Rectal smooth muscle tissue (tissue), 1 donor: ENCODE results near the gene RAD51B.

Experiments used
- H3K27ac ChIP-seq: one replicate; pipeline ENCODE4 v1.7.0; 2013; ENCODE audit warnings: low read depth, low read length, inconsistent platforms
- H3K27me3 ChIP-seq: one replicate; pipeline ENCODE4 v1.7.0; 2013; ENCODE audit warnings: low read length; ENCODE audit not compliant: control insufficient read depth, insufficient read depth
- H3K36me3 ChIP-seq: one replicate; pipeline ENCODE4 v1.7.0; 2013; ENCODE audit warnings: low read length; ENCODE audit not compliant: control insufficient read depth, insufficient read depth
- H3K4me1 ChIP-seq: one replicate; pipeline ENCODE4 v1.7.0; 2013; ENCODE audit warnings: low read length; ENCODE audit not compliant: control insufficient read depth, insufficient read depth
- H3K4me3 ChIP-seq: one replicate; pipeline ENCODE4 v1.7.0; 2013; ENCODE audit warnings: low read length
- H3K9ac ChIP-seq: one replicate; pipeline ENCODE4 v1.7.0; 2013; ENCODE audit warnings: low read length

Gene RAD51B

DNA sequence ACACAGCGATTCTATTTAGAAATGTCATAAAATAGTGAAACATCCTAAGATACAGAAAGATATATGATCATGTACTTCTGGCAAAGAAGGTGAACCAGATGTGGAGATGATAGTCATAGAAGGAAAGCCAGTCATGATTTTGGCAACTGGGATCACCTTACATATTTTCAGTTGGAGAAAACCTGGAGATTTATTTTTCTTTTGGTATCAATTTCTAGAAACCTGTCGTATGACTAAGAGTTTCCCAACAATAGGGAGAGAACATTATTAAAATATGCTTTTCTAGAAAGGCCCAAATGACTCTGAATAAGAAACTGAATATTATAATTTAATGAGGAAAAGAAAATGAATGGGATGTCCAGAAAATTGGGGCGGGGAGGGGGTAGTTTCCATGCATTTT lies 576.9 kb downstream of the RAD51B start:
- Histone ChIP-seq H3K27me3 (no peaks in the 10 kb centered on the region), H3K27ac (peak overlapping the region; percentile 5), H3K36me3 (no peaks in the 10 kb centered on the region), H3K4me1 (peaks cover 58% of the 10 kb centered on the region), H3K9ac (no peak overlapping the region), H3K4me3 (no peak overlapping the region)

DNA sequence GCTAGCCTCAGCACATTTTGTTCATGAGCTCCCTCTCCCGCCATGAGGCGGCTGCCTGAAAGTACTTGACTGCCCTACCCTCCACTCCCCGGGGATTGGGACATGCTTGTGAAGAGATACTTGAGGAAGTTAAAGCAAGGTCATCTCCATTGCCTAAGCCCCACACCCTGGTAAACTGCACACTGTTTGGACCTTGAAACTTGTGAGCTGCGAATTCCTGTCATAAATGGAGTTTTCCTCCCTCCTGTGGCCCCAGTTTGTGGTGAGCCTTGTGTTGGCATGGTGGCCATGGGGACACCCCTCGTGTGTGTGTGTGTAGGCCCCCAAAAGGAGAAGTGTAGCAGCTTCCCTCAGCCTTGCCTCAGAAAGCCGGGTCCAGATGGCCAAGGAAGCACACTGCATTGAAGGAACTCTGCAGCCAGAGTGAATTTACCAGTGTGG lies 577.8 kb downstream of the RAD51B start:
- Histone ChIP-seq H3K27me3 (no peaks in the 10 kb centered on the region), H3K36me3 (no peaks in the 10 kb centered on the region), H3K4me1 (peaks cover 52% of the 10 kb centered on the region), H3K4me3 (no peak overlapping the region), H3K9ac (no peak overlapping the region), H3K27ac (peak overlapping the region; percentile 74)

DNA sequence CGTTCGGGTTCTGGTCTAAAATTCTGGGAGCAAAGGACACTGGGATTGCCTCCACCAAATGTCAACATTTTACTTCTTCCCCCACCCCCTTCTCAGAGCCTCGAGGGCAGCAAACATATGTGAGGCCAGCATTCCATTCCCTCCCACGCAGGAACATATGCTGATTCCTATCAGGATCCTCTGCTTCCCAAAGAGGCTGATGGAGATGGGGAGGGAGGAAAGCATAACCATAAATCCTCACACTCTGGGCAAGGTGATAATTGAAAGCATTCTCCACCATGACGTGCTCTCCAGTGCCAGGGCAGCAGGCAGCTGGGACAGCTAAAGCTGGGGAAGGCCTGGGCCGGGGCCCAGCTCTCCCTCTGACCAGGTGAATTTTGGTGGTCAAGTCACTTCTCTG lies 578.2 kb downstream of the RAD51B start:
- Histone ChIP-seq H3K27me3 (no peaks in the 10 kb centered on the region), H3K9ac (no peak overlapping the region), H3K4me3 (no peak overlapping the region), H3K4me1 (peaks cover 48% of the 10 kb centered on the region), H3K36me3 (no peaks in the 10 kb centered on the region), H3K27ac (peak overlapping the region; percentile 74)

DNA sequence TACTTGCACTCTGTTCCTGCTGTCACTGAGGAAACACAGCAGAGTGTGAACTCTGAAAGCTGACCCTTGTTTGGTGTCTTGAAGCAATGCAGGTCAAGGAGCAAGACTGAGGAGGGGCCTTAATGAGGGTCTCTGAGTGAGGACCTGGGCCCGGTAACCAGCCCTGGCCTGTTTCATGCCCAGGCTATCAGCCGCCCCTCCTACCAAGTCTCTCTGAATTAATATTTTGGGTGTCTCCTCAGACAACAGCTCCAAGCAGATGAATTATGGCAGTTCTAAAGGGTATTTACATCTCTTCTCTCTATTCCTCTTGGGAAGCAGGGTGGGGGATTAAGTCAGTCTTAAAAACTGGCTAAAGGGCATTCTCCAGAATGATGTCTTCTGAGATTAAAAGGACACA lies 578.8 kb downstream of the RAD51B start:
- peaks cover 46% of the 10 kb centered on the region for H3K4me1 ChIP-seq
- H3K4me3 ChIP-seq: no peak overlapping the region
- peak overlapping the region; percentile 74 for H3K27ac ChIP-seq
- no peak overlapping the region for H3K9ac ChIP-seq
- H3K27me3 ChIP-seq: no peaks in the 10 kb centered on the region
- H3K36me3 ChIP-seq: no peaks in the 10 kb centered on the region

DNA sequence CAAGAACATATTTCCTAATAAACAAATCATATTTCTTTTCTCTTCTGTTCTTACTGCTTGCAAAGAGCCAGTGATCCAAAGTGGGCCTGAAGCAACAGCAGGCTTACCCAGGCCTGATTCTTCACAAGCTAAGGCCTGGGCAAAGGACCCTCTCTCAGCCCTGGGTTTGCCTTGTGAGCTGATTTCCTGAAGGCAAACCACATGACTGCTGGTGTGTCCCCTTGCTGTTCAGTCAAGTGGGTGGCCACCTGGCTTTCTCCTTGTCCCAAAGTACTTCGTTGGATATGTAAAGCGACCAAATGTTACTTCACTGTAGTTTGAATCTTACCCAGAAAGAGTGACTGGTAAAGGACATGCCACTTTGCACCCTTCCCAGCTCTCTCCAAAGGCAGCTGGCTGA lies 580.4 kb downstream of the RAD51B start:
- Histone ChIP-seq H3K27me3 (no peaks in the 10 kb centered on the region), H3K27ac (peak overlapping the region; percentile 64), H3K9ac (no peak overlapping the region), H3K4me1 (peaks cover 39% of the 10 kb centered on the region), H3K4me3 (no peak overlapping the region), H3K36me3 (no peaks in the 10 kb centered on the region)

DNA sequence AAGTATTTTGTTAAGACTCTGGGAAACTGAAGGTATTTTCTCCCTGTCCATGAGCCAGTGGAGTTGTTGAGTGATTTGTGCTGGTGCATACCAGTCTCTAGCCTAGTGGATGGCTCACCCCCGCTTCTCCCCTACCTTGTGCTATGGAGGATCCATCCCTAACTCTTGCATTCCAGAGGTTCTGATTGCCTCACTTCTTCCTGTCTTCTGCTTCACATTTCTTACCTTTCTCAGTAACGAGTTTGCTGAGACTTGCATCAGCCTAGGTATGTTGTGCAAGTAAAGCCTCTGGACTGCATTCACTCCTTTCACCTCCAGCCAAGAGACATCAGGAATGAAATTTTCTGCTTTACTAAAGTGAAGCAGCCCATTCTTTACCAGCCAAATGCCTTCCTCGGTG lies 581.7 kb downstream of the RAD51B start:
- H3K27me3 ChIP-seq: no peaks in the 10 kb centered on the region
- H3K27ac ChIP-seq: no peak overlapping the region
- H3K9ac ChIP-seq: no peak overlapping the region
- H3K36me3 ChIP-seq: no peaks in the 10 kb centered on the region
- peaks cover 32% of the 10 kb centered on the region for H3K4me1 ChIP-seq
- H3K4me3 ChIP-seq: no peak overlapping the region

DNA sequence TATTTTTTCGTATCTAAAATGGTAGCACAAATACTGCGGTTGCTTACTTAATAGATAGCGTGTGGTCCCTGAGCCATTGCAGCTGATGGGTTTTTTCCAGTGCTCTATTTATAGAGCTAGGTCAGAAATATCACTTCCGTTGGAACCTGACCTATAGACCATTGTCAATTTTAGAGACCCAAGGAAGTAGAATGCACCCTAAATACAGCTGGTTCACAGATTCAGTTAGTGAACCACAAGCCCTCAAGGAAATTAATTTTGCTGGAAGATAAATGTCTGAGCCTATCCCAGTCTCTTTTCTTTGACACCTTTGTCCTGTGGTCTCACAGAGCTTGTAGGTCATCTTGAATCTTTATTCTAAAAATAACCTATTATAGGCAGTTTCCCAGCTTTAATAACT lies 582.3 kb downstream of the RAD51B start:
- Histone ChIP-seq H3K27ac (no peak overlapping the region), H3K27me3 (no peaks in the 10 kb centered on the region), H3K4me3 (no peak overlapping the region), H3K4me1 (peaks cover 32% of the 10 kb centered on the region), H3K36me3 (no peaks in the 10 kb centered on the region), H3K9ac (no peak overlapping the region)

DNA sequence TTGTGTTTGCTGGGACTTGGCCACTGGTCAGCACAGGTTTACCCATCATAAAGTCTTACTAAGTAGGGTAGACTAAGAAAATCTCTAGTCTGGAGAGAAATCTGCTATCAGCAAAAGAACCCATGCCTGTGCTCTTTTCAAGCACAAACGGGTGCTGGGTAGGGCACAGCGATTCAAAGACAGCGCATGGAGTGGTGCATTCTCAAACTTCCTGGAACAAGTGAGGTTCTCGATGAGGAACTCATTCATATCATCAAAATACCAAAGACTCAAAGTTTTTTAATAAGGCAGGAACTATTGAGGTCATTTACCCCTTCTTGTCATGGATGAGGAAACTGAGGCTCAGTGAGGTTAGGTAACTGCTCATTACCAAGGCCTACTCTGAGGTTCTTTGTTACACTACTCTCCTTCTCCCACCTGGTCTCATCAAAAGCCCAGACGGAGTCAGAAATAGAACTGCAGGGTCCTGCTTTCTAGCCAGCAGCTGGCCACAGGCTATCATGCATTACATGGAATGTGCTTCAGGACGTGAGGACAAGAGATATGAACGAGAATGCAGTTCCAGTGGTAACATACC lies 583.0 kb downstream of the RAD51B start:
- H3K4me1 ChIP-seq: peaks cover 28% of the 10 kb centered on the region
- no peaks in the 10 kb centered on the region for H3K36me3 ChIP-seq
- H3K27ac ChIP-seq: peak overlapping the region; percentile 11

DNA sequence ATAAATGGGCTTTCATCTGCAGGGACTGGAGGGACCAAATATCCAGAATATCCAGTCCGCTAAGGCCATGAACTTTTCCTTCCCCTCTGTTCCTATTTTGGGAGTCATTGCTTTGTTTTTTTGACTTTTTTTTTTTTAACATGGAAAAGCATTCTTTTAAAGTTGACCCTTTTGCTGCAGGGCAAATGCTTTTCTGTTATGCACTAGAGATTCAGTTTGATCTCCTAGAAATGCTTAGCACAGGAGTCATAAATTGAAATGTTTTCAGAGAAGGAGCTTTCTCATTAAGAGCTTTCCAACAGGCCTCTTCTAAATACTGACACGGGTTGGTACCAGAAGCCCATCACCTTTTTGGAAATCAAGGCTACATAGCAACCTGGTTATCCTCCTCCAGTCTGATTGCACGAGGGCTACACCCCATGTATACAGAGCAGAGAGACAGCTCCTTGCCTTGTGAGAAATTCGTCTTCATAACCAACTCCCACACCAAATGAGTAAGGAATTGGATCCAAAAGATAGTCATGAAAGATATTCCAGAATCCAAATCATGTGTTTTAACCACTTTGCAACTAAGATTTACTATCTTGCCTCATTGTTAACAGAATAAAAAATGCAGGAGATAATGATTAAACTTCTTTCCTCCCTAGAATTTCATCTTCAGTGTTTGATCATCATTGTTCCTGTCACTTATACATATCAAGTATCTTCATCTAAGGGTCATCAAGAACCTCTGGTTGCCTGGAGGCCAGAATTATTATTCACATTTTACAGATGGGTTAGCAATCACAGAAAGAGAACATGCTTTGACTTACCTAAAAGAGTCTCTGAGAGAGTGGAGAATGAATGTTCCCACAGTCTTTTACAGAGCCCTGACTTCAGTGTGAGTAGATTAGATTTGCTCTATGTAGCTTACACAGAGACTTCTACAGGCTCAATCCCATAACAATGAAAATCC lies 583.9 kb downstream of the RAD51B start:
- no peaks in the 10 kb centered on the region for H3K36me3 ChIP-seq
- no peaks in the 10 kb centered on the region for H3K27me3 ChIP-seq
- no peak overlapping the region for H3K4me3 ChIP-seq
- peaks cover 19% of the 10 kb centered on the region for H3K4me1 ChIP-seq
- H3K27ac ChIP-seq: no peak overlapping the region
- H3K9ac ChIP-seq: no peak overlapping the region

More for the DNA sequence above, 583.0 kb downstream of the RAD51B start:
- H3K27me3 ChIP-seq: no peaks in the 10 kb centered on the region
- H3K4me3 ChIP-seq: no peak overlapping the region
- no peak overlapping the region for H3K9ac ChIP-seq

DNA sequence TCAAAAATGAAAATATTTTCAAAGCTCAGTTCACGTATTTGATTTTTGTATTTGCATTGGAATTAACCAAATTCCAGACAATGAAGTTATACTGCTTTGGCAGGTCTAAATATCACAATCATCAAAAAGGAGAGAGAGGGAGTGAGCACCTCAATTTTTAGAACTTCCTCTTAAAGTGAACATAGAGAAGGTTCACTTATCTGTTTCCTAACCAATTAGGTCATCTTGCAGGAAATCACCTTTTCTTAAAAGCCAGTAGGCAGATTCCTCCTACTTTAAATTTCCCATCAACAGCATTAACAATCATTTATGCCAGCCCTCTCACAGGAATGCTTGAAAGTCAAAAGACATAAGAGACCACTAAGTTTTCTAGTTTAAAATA lies 584.6 kb downstream of the RAD51B start:
- no peak overlapping the region for H3K4me3 ChIP-seq
- no peaks in the 10 kb centered on the region for H3K36me3 ChIP-seq
- no peak overlapping the region for H3K9ac ChIP-seq
- peaks cover 17% of the 10 kb centered on the region for H3K4me1 ChIP-seq
- no peaks in the 10 kb centered on the region for H3K27me3 ChIP-seq
- no peak overlapping the region for H3K27ac ChIP-seq

DNA sequence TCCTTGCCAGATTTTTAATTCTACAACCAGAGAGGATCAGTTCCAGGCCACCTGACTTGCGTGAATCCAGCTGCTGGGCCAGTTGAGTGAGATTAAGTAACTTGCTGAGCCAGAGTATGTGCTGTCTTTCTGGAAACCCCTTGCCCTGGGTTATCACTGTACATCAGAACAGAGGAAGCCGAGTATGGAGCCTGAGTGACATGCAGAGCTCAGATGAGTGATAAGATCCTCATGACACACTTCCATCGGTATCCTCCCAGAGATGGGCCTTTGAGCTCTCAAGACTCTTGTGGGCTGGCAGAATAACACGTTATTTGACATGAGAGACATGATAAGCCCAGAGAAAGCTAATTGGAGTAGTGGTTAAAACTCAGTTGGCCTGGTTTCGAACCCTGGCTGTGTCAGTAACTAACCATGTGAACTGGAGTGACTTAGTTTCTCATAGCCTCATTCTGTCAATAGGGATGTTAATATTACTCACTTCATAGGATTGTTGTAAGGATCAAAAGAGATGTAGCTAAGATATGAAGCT lies 585.1 kb downstream of the RAD51B start:
- no peak overlapping the region for H3K27ac ChIP-seq
- no peaks in the 10 kb centered on the region for H3K27me3 ChIP-seq
- no peak overlapping the region for H3K9ac ChIP-seq
- H3K4me3 ChIP-seq: no peak overlapping the region
- no peaks in the 10 kb centered on the region for H3K36me3 ChIP-seq
- H3K4me1 ChIP-seq: peaks cover 17% of the 10 kb centered on the region

DNA sequence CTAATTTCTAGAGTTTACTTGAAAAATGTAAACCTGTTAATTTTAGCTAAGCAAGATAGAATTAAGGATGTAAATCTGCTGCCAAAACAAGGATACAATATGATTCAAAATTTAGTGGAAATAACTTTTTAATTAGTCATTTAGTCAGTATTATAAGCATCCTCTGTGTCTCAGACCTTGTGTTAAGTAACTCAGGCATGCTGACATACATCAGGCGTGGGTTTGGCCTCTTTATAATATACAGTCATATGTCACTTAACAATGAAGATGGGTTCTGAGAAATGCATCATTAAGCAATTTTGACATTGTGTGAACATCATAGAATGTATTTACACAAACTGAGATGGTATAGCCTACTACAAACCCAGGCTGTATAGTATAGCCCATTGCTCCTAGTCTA lies 586.4 kb downstream of the RAD51B start:
- no peak overlapping the region for H3K4me3 ChIP-seq
- no peaks in the 10 kb centered on the region for H3K36me3 ChIP-seq
- peaks cover 11% of the 10 kb centered on the region for H3K4me1 ChIP-seq
- H3K27ac ChIP-seq: no peak overlapping the region
- H3K27me3 ChIP-seq: no peaks in the 10 kb centered on the region
- H3K9ac ChIP-seq: no peak overlapping the region
